Chondrocyte (in vitro differentiated cells): Measurements from ENCODE around the gene TMBIM1. TPM values are rescaled to one million over a fixed set of nuclear protein-coding genes. Genes with fewer than 3 reads are reported as not detected.

ENCODE experiments used
- DNase-seq: peaks from one replicate; pipeline ENCODE4 v3.0.0; 2021; ENCODE audit warnings: mixed read lengths, low spot score
- H3K27ac Mint-ChIP-seq: one replicate; pipeline ENCODE4 v1.8.0; 2021; ENCODE audit warnings: mild to moderate bottlenecking, moderate library complexity, mixed read lengths; ENCODE audit not compliant: unreplicated experiment
- H3K27me3 Mint-ChIP-seq: 2 replicates; pipeline ENCODE4 v1.8.0; 2021; ENCODE audit warnings: low read depth, mixed read lengths
- H3K36me3 Mint-ChIP-seq: 2 replicates; pipeline ENCODE4 v1.8.0; 2021; ENCODE audit warnings: low read depth, mixed read lengths
- H3K4me1 Mint-ChIP-seq: 2 replicates; pipeline ENCODE4 v1.8.0; 2021; ENCODE audit warnings: low read depth, mild to moderate bottlenecking, mixed read lengths
- H3K4me3 Mint-ChIP-seq: one replicate; pipeline ENCODE4 v1.8.0; 2021; ENCODE audit warnings: mild to moderate bottlenecking, moderate library complexity, mixed read lengths; ENCODE audit not compliant: unreplicated experiment
- H3K9me3 Mint-ChIP-seq: 2 replicates; pipeline ENCODE4 v1.8.0; 2021; ENCODE audit warnings: low read depth, mixed read lengths
- total RNA-seq: library from RNA; stranded (reverse); gene quantifications from 3 replicates; pipeline ENCODE4 v1.2.1, GENCODE V29; 2021
- TF ChIP-seq, protein P1 (sequence below): fragments of 200-600 bp; sonication (generic); IDR thresholded peaks from 2 replicates; pipeline ENCODE4 v1.5.0; 2021; ENCODE audit warnings: antibody characterized with exemption, mild to moderate bottlenecking, moderate library complexity

TMBIM1 gene
- total RNA-seq, 1 donor from 2014 or later, result 100 TPM

DNA sequence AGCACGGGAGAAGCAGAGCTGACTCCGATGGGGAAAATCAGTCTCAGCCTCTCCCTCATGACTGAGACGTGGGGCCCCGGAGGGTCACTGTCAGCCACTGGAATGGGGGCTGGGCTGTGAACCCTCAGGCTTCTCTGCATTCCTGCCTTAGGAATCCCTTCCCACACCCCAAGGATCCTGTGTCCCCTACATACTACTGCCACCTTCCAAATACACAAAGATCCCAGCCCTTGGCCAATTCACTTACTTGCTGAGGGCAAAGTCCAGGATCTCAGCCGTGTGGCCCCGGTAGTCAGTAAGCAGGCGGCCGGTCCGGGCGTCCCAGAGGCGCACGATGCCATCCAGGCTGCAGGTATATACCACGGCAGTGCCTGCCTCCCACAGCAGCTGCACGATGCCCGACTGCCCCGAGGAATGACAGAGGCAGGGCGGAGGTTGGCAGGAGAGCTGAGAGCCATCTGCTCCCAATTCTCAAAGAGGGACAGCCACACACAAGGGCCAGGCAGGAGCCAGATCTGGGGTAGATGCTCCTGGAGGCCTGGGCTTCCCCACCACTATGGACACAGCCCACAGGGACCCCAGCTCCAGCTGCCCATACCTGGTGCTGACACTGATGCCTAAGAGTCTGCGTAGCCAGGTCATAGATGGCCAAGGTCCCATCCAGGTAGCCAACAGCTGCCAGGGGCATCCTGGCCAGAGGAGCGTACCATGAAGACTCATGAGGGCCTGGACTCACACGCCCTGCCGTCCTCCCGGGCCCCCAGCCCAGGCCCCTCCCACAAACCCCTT lies 27.3 kb downstream of the TMBIM1 start:
- Mint-ChIP-seq H3K4me3 (no peak overlapping the region), H3K36me3 (peaks cover 13% of the 10 kb centered on the region), H3K27ac (no peak overlapping the region), H3K9me3 (no peaks in the 10 kb centered on the region), H3K27me3 (no peaks in the 10 kb centered on the region), H3K4me1 (peaks cover 23% of the 10 kb centered on the region)
- DNase-seq, result peak; percentile 88
- TF ChIP-seq, protein P1, sequence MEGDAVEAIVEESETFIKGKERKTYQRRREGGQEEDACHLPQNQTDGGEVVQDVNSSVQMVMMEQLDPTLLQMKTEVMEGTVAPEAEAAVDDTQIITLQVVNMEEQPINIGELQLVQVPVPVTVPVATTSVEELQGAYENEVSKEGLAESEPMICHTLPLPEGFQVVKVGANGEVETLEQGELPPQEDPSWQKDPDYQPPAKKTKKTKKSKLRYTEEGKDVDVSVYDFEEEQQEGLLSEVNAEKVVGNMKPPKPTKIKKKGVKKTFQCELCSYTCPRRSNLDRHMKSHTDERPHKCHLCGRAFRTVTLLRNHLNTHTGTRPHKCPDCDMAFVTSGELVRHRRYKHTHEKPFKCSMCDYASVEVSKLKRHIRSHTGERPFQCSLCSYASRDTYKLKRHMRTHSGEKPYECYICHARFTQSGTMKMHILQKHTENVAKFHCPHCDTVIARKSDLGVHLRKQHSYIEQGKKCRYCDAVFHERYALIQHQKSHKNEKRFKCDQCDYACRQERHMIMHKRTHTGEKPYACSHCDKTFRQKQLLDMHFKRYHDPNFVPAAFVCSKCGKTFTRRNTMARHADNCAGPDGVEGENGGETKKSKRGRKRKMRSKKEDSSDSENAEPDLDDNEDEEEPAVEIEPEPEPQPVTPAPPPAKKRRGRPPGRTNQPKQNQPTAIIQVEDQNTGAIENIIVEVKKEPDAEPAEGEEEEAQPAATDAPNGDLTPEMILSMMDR, result no peak

- no peaks in the 10 kb centered on the region for H3K27me3 Mint-ChIP-seq
- no peak overlapping the region for H3K4me3 Mint-ChIP-seq
- TF ChIP-seq, protein P1, result peak; percentile 28
- peaks cover 27% of the 10 kb centered on the region for H3K4me1 Mint-ChIP-seq
- no peaks in the 10 kb centered on the region for H3K9me3 Mint-ChIP-seq
- peaks cover 10% of the 10 kb centered on the region for H3K36me3 Mint-ChIP-seq
- peak; percentile 49 for DNase-seq
- no peak overlapping the region for H3K27ac Mint-ChIP-seq
These were observed 28.3 kb downstream of the TMBIM1 start for GRCh38 chr2:218263817-218264641.

- TF ChIP-seq, protein P1, result no peak
- peaks cover 10% of the 10 kb centered on the region for H3K36me3 Mint-ChIP-seq
- H3K27me3 Mint-ChIP-seq, result no peaks in the 10 kb centered on the region
- peak; percentile 88 for DNase-seq
- no peak overlapping the region for H3K4me3 Mint-ChIP-seq
- peaks cover 30% of the 10 kb centered on the region for H3K4me1 Mint-ChIP-seq
- H3K9me3 Mint-ChIP-seq, result no peaks in the 10 kb centered on the region
- H3K27ac Mint-ChIP-seq, result no peak overlapping the region
These were observed 29.4 kb downstream of the TMBIM1 start for GRCh38 chr2:218262631-218263586.

DNA sequence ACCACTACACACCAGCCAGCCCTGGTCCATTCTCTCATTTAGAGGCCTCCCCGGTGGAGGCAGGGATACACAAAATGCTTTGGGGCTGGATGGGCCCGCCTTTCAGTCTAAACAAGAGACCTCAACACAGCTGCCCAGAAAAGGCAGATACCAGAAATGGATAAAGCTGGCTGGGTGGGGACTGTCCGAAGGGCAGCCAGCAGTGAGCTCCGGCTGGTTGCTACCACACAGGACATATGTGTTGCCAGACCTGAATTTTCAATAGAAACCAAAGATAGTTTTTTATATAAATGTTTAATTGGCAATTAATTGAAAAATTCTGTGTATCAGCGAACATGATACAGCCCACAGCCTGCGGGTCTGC lies 30.1 kb downstream of the TMBIM1 start:
- Mint-ChIP-seq H3K9me3 (no peaks in the 10 kb centered on the region), H3K4me1 (peaks cover 31% of the 10 kb centered on the region), H3K27me3 (no peaks in the 10 kb centered on the region), H3K27ac (no peak overlapping the region), H3K4me3 (no peak overlapping the region), H3K36me3 (peaks cover 10% of the 10 kb centered on the region)
- DNase-seq, result no peak
- TF ChIP-seq, protein P1, result no peak
